Activated B cell treated with CpG ODN at 0.5 μM for 24 hours (primary cell): Measurements from ENCODE around the gene PNPLA5. TPM values are rescaled to one million over a fixed set of nuclear protein-coding genes. Genes with fewer than 3 reads are reported as not detected.
"Not testable (repeated sequence)": the region's sequence is repeated elsewhere in the genome, so short reads cannot be mapped to it uniquely, and the experiment has no call there.

Experiments
- ATAC-seq: fragments of 200-7000 bp; cut with Tn5 transposase; one replicate; pipeline ENCODE4 v1.10.0; 2021; ENCODE audit warnings: low read depth, mild to moderate bottlenecking, moderate library complexity
- CTCF ChIA-PET: fragments of 350-600 bp; sonication (Branson Sonifier 250); formaldehyde crosslinking; loops from one replicate; lab custom pipeline; 2021; ENCODE audit warnings: antibody characterized with exemption; lab: Charles Lee
- POLR2A ChIA-PET: fragments of 350-600 bp; sonication (Branson Sonifier 250); formaldehyde crosslinking; loops from one replicate; lab custom pipeline; 2021; ENCODE audit warnings: antibody characterized with exemption; lab: Charles Lee
- DNase-seq: peaks from one replicate; pipeline ENCODE4 v3.0.0; 2022
- H3K27ac Mint-ChIP-seq: one replicate; pipeline ENCODE4 v1.8.0; 2020; ENCODE audit warnings: mixed read lengths
- H3K27me3 Mint-ChIP-seq: one replicate; pipeline ENCODE4 v1.8.0; 2021; ENCODE audit warnings: mixed read lengths
- H3K36me3 Mint-ChIP-seq: one replicate; pipeline ENCODE4 v1.8.0; 2021; ENCODE audit warnings: low read depth, mixed read lengths
- H3K4me1 Mint-ChIP-seq: one replicate; pipeline ENCODE4 v1.8.0; 2021; ENCODE audit warnings: mixed read lengths
- H3K4me3 Mint-ChIP-seq: one replicate; pipeline ENCODE4 v1.8.0; 2020; ENCODE audit warnings: mild to moderate bottlenecking, mixed read lengths
- H3K9me3 Mint-ChIP-seq: one replicate; pipeline ENCODE4 v1.8.0; 2020; ENCODE audit warnings: mixed read lengths
- intact Hi-C: fragments of 100-400 bp; cut with micrococcal nuclease; formaldehyde crosslinking; loops from one replicate; pipeline ENCODE4 v1.15.1; 2024
- total RNA-seq: library from RNA; stranded (reverse); gene quantifications from 2 replicates; pipeline ENCODE4 v1.2.3, GENCODE V29; 2022
- TF ChIP-seq, protein P1 (sequence below): fragments of 200-600 bp; IDR thresholded peaks from one replicate; pipeline ENCODE4 v1.8.0; 2022; ENCODE audit warnings: antibody characterized with exemption, mild to moderate bottlenecking

Gene PNPLA5
- total RNA-seq, 1 donor from 2014 or later = not detected

- no peak overlapping the region for H3K4me3 Mint-ChIP-seq
- no peak for DNase-seq
- H3K36me3 Mint-ChIP-seq = no peaks in the 10 kb centered on the region
- H3K9me3 Mint-ChIP-seq = no peaks in the 10 kb centered on the region
- POLR2A ChIA-PET = no interaction called here
- H3K27me3 Mint-ChIP-seq = peaks cover 29% of the 10 kb centered on the region
- intact Hi-C loops = no loop called here
- TF ChIP-seq, protein P1, sequence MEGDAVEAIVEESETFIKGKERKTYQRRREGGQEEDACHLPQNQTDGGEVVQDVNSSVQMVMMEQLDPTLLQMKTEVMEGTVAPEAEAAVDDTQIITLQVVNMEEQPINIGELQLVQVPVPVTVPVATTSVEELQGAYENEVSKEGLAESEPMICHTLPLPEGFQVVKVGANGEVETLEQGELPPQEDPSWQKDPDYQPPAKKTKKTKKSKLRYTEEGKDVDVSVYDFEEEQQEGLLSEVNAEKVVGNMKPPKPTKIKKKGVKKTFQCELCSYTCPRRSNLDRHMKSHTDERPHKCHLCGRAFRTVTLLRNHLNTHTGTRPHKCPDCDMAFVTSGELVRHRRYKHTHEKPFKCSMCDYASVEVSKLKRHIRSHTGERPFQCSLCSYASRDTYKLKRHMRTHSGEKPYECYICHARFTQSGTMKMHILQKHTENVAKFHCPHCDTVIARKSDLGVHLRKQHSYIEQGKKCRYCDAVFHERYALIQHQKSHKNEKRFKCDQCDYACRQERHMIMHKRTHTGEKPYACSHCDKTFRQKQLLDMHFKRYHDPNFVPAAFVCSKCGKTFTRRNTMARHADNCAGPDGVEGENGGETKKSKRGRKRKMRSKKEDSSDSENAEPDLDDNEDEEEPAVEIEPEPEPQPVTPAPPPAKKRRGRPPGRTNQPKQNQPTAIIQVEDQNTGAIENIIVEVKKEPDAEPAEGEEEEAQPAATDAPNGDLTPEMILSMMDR = no peak
- H3K4me1 Mint-ChIP-seq = no peaks in the 10 kb centered on the region
- no peak for ATAC-seq
- no peak overlapping the region for H3K27ac Mint-ChIP-seq
- CTCF ChIA-PET = interaction anchor here (1.2 kb wide), 1 partner anchor 34 kb away, joined by 3 read pairs; no protein-coding TSS in a partner anchor
Measured at GRCh38 chr22:43911351-43911750, 19.5 kb upstream of the PNPLA5 start.

DNA sequence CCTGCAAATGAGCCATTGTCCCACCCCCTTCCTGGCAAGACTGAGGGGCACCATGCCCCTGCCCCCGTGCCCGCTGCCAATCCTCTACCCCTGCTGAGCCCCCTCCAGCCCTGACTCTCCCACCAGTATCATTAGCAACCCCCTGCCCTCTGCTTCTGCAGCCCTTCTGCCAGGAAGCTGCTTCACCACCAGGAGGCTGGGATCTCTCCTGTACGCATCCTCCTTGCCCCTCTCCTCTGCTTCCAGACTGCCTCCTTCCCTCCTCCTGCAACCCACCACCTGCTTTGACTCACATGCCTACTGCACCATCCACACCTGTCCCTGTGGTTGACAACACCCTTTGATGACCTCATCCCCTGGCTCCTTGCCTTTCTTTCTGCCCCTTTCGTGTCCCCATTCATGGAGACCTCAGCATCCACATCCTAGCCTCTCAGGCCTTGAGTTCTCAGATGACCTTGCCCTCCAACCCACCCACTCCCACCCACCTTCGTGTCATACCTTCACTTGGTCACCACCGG lies 18.4 kb upstream of the PNPLA5 start:
- POLR2A ChIA-PET = no interaction called here
- ATAC-seq (no peak), DNase-seq (no peak)
- H3K4me3 Mint-ChIP-seq = no peak overlapping the region
- H3K4me1 Mint-ChIP-seq = no peaks in the 10 kb centered on the region
- H3K27me3 Mint-ChIP-seq = peaks cover 34% of the 10 kb centered on the region
- H3K36me3 Mint-ChIP-seq = no peaks in the 10 kb centered on the region
- H3K27ac Mint-ChIP-seq = no peak overlapping the region
- CTCF ChIA-PET = interaction anchor here (1.2 kb wide), 1 partner anchor 36 kb away, joined by 3 read pairs; no protein-coding TSS in a partner anchor
- TF ChIP-seq, protein P1 = no peak
- H3K9me3 Mint-ChIP-seq = no peaks in the 10 kb centered on the region
- intact Hi-C loops = no loop called here

DNA sequence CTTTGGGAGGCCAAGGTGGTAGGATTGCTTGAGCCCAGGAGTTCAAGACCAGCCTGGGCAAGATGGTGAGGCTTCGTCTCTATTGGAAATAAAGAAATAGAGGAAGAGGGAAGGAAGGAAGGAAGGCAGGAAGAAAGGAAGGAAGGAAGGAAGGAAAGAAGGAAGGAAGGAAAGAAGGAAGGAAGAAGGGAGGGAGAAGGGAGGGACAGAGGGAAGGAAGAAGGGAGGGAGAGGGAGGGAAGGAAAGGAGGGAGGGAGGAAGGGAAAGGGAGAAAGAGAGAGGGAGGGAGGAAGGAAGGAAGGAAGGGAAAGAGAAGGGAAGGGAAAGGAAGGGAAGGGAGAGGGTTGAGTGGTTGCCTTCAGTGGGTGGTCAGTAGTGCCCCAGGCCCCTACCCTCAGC lies 17.9 kb upstream of the PNPLA5 start:
- ATAC-seq = no peak

GRCh38 chr22:43905681-43906080 lies 13.9 kb upstream of the PNPLA5 start:
- Mint-ChIP-seq H3K27me3 (peaks cover 29% of the 10 kb centered on the region), H3K36me3 (no peaks in the 10 kb centered on the region), H3K9me3 (no peaks in the 10 kb centered on the region), H3K4me1 (no peaks in the 10 kb centered on the region), H3K4me3 (no peak overlapping the region), H3K27ac (no peak overlapping the region)
- no peak for ATAC-seq
- TF ChIP-seq, protein P1 = no peak
- intact Hi-C loops = no loop called here
- CTCF ChIA-PET = interaction anchor here (0.6 kb wide), 1 partner anchor 231 kb away, joined by 3 read pairs; no protein-coding TSS in a partner anchor
- POLR2A ChIA-PET = no interaction called here
- DNase-seq = no peak

More for the DNA sequence above, 17.9 kb upstream of the PNPLA5 start:
- Mint-ChIP-seq H3K4me3 (no peak overlapping the region), H3K27me3 (peaks cover 34% of the 10 kb centered on the region), H3K36me3 (no peaks in the 10 kb centered on the region), H3K9me3 (no peaks in the 10 kb centered on the region), H3K27ac (no peak overlapping the region), H3K4me1 (no peaks in the 10 kb centered on the region)
- POLR2A ChIA-PET = no interaction called here
- intact Hi-C loops = no loop called here
- CTCF ChIA-PET = no interaction called here
- TF ChIP-seq, protein P1 = no peak
- DNase-seq = no peak

DNA sequence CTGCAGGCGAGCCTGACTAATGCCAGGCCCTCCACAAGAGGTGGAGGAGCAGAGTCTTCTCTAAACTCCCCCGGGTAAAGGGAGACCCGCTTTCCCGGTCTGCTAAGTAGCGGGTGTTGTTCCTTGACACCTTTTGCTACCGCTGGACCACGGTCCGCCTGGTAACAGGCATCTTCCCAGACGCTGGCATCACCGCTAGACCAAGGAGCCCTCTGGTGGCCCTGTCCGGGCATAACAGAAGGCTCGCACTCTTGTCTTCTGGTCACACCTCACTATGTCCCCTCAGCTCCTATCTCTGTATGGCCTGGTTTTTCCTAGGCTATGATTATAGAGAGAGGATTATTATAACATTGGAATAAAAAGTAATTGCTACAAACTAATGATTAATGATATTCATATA lies 12.6 kb upstream of the PNPLA5 start:
- CTCF ChIA-PET, ATAC-seq, H3K36me3 Mint-ChIP-seq, H3K4me3 Mint-ChIP-seq, H3K9me3 Mint-ChIP-seq, H3K4me1 Mint-ChIP-seq, H3K27ac Mint-ChIP-seq, POLR2A ChIA-PET, intact Hi-C loops: not testable (repeated sequence)
- DNase-seq = peak; percentile 31
- peaks cover 24% of the 10 kb centered on the region for H3K27me3 Mint-ChIP-seq

DNA sequence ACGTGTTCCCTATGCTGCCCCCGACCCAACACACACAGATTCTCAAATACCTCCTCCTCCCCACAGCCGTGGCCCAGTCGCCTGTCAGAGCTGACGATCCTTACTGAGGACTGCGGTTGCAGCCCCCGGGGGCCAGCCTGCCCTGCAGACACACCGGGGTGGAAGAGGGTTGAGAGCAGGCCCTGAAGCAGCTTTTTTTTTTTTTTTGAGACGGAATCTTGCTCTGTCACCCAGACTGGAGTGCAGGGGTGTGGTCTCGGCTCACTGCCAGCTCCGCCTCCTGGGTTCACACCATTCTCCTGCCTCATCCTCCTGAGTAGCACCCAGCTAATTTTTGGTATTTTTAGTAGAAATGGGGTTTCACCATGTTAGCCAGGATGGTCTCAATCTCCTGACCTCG lies 11.2 kb upstream of the PNPLA5 start:
- peaks cover 20% of the 10 kb centered on the region for H3K27me3 Mint-ChIP-seq
- H3K9me3 Mint-ChIP-seq, H3K4me1 Mint-ChIP-seq, CTCF ChIA-PET, H3K4me3 Mint-ChIP-seq, intact Hi-C loops, DNase-seq, H3K36me3 Mint-ChIP-seq, H3K27ac Mint-ChIP-seq, POLR2A ChIA-PET, ATAC-seq: not testable (repeated sequence)
